Mesendoderm (in vitro differentiated cells): ENCODE data around the gene A1BG.

Source experiments
- DNase-seq: peaks from one replicate; pipeline ENCODE4 v3.0.0; 2013
- H2AK5ac ChIP-seq: 2 replicates; pipeline ENCODE4 v1.6.1; 2013; ENCODE audit warnings: low read length, inconsistent platforms
- H2BK120ac ChIP-seq: 2 replicates; pipeline ENCODE4 v1.6.1; 2013; ENCODE audit warnings: low read depth, mild to moderate bottlenecking, low read length, moderate library complexity, mixed read lengths
- H2BK15ac ChIP-seq: replicated peaks from 2 replicates; pipeline ENCODE4 v1.6.1; 2013; ENCODE audit warnings: low read depth, mild to moderate bottlenecking, moderate library complexity
- H2BK5ac ChIP-seq: 2 replicates; pipeline ENCODE4 v1.6.1; 2013; ENCODE audit warnings: low read length, inconsistent platforms
- H3K18ac ChIP-seq: 2 replicates; pipeline ENCODE4 v1.6.1; 2013; ENCODE audit warnings: mild to moderate bottlenecking, low read length, mixed read lengths
- H3K23ac ChIP-seq: one replicate; pipeline ENCODE4 v1.6.1; 2013; ENCODE audit warnings: low read length
- H3K27ac ChIP-seq: 2 replicates; pipeline ENCODE4 v1.5.1; 2013; ENCODE audit warnings: low read depth, mild to moderate bottlenecking, inconsistent platforms, low read length, moderate library complexity
- H3K27me3 ChIP-seq: 2 replicates; pipeline ENCODE4 v1.6.1; 2013; ENCODE audit warnings: low read length, control low read depth, mild to moderate bottlenecking, inconsistent platforms; ENCODE audit not compliant: insufficient read depth, poor library complexity
- H3K36me3 ChIP-seq: 2 replicates; pipeline ENCODE4 v1.6.1; 2013; ENCODE audit warnings: low read length, inconsistent platforms; ENCODE audit not compliant: control insufficient read depth, insufficient read depth
- H3K4ac ChIP-seq: one replicate; pipeline ENCODE4 v1.6.1; 2013; ENCODE audit warnings: low read depth, mild to moderate bottlenecking, low read length, moderate library complexity
- H3K4me1 ChIP-seq: 2 replicates; pipeline ENCODE4 v1.6.1; 2013; ENCODE audit warnings: low read depth, low read length, inconsistent platforms; ENCODE audit not compliant: control insufficient read depth
- H3K4me2 ChIP-seq: 2 replicates; pipeline ENCODE4 v1.6.1; 2013; ENCODE audit warnings: low read length
- H3K4me3 ChIP-seq: 2 replicates; pipeline ENCODE4 v1.5.1; 2013; ENCODE audit warnings: mild to moderate bottlenecking, low read length
- H3K56ac ChIP-seq: one replicate; pipeline ENCODE4 v1.6.1; 2013; ENCODE audit warnings: low read length
- H3K79me1 ChIP-seq: 2 replicates; pipeline ENCODE4 v1.6.1; 2013; ENCODE audit warnings: low read length, inconsistent platforms
- H3K79me2 ChIP-seq: 2 replicates; pipeline ENCODE4 v1.6.1; 2013; ENCODE audit warnings: mild to moderate bottlenecking, low read length; ENCODE audit not compliant: control insufficient read depth, insufficient read depth
- H3K9ac ChIP-seq: 2 replicates; pipeline ENCODE4 v1.6.1; 2013; ENCODE audit warnings: low read length, inconsistent platforms
- H4K5ac ChIP-seq: one replicate; pipeline ENCODE4 v1.6.1; 2013; ENCODE audit warnings: low read length
- H4K8ac ChIP-seq: one replicate; pipeline ENCODE4 v1.6.1; 2013; ENCODE audit warnings: low read depth, mild to moderate bottlenecking, control low read depth, low read length, moderate library complexity
- WGBS: extraction: QIAGEN DNeasy Blood & Tissue Kit; methylation state at CpG from one replicate; pipeline ENCODE4 v1.1.7; 2013; ENCODE audit warnings: low lambda C conversion rate, missing lambda C conversion rate; ENCODE audit not compliant: insufficient coverage; ENCODE audit errors: extremely low coverage; 5-methylcytosine and 5-hydroxymethylcytosine counted together

A1BG gene

GRCh38 chr19:58366585-58367430 lies 13.5 kb upstream of the A1BG start:
- H3K4ac ChIP-seq, result no peak overlapping the region
- no CpG with 5 or more reads among the region's 32 CpGs for WGBS
- H3K27ac ChIP-seq, result no peak overlapping the region
- no peak overlapping the region for H4K8ac ChIP-seq
- H2BK5ac ChIP-seq, result no peak overlapping the region
- no peak overlapping the region for H3K9ac ChIP-seq
- no peak overlapping the region for H3K4me2 ChIP-seq
- H3K36me3 ChIP-seq, result no peaks in the 10 kb centered on the region
- DNase-seq, result peak; percentile 34
- H3K4me1 ChIP-seq, result no peaks in the 10 kb centered on the region
- no peak overlapping the region for H2BK15ac ChIP-seq
- no peak overlapping the region for H3K4me3 ChIP-seq
- no peak overlapping the region for H4K5ac ChIP-seq
- no peaks in the 10 kb centered on the region for H3K79me1 ChIP-seq
- no peak overlapping the region for H2AK5ac ChIP-seq
- no peak overlapping the region for H3K56ac ChIP-seq
- no peaks in the 10 kb centered on the region for H3K27me3 ChIP-seq
- no peak overlapping the region for H3K18ac ChIP-seq
- no peak overlapping the region for H3K23ac ChIP-seq
- H3K79me2 ChIP-seq, result no peaks in the 10 kb centered on the region
- no peak overlapping the region for H2BK120ac ChIP-seq

GRCh38 chr19:58364146-58364545 lies 10.9 kb upstream of the A1BG start:
- no peak overlapping the region for H3K27ac ChIP-seq

GRCh38 chr19:58362272-58362994 lies 9.1 kb upstream of the A1BG start, which contains the start of gene ZNF497:
ZNF497 (minus strand) TSS chr19:58362751; CDS start chr19:58357635, 5,116 bp downstream.
- DNase-seq, result peak; percentile 98
- peak within 1 kb of the TSS; percentile 91 for H3K23ac ChIP-seq
- H4K8ac ChIP-seq, result peak within 1 kb of the TSS; percentile 82
- peak within 1 kb of the TSS; percentile 98 for H4K5ac ChIP-seq
- H2AK5ac ChIP-seq, result peak within 1 kb of the TSS; percentile 17
- H3K27ac ChIP-seq, result peak within 1 kb of the TSS; percentile 87
- H3K79me2 ChIP-seq, result no peaks in the 10 kb centered on the region
- WGBS, result no CpG with 5 or more reads among the region's 74 CpGs
- H3K27me3 ChIP-seq, result no peaks in the 10 kb centered on the region
- no peak within 1 kb of the TSS for H2BK120ac ChIP-seq
- no peaks in the 10 kb centered on the region for H3K79me1 ChIP-seq
- H3K36me3 ChIP-seq, result no peaks in the 10 kb centered on the region
- peak within 1 kb of the TSS; percentile 80 for H3K9ac ChIP-seq
- peak within 1 kb of the TSS; percentile 12 for H2BK5ac ChIP-seq
- peak within 1 kb of the TSS; percentile 98 for H3K4me3 ChIP-seq
- H2BK15ac ChIP-seq, result no peak within 1 kb of the TSS
- H3K4ac ChIP-seq, result no peak within 1 kb of the TSS
- H3K18ac ChIP-seq, result peak within 1 kb of the TSS; percentile 69
- no peaks in the 10 kb centered on the region for H3K4me1 ChIP-seq
- peak within 1 kb of the TSS; percentile 99 for H3K56ac ChIP-seq
- H3K4me2 ChIP-seq, result peak within 1 kb of the TSS; percentile 92

More at GRCh38 chr19:58364146-58364545, 10.9 kb upstream of the A1BG start:
- Histone ChIP-seq H2AK5ac (no peak overlapping the region), H3K4me1 (no peaks in the 10 kb centered on the region), H2BK120ac (no peak overlapping the region), H4K8ac (no peak overlapping the region), H3K56ac (no peak overlapping the region), H2BK5ac (no peak overlapping the region), H3K36me3 (no peaks in the 10 kb centered on the region), H3K9ac (no peak overlapping the region), H3K23ac (no peak overlapping the region), H3K4me2 (no peak overlapping the region), H4K5ac (no peak overlapping the region), H3K79me2 (no peaks in the 10 kb centered on the region), H3K18ac (no peak overlapping the region), H3K79me1 (no peaks in the 10 kb centered on the region), H3K4ac (no peak overlapping the region), H3K4me3 (no peak overlapping the region), H2BK15ac (no peak overlapping the region), H3K27me3 (no peaks in the 10 kb centered on the region)
- no peak for DNase-seq
- no CpG with 5 or more reads among the region's 5 CpGs for WGBS

- Histone ChIP-seq H3K27me3 (no peaks in the 10 kb centered on the region), H3K56ac (peak overlapping the region; percentile 99), H3K4me2 (peak overlapping the region; percentile 92), H3K79me2 (no peaks in the 10 kb centered on the region), H3K4ac (no peak overlapping the region), H3K4me3 (peak overlapping the region; percentile 98), H3K23ac (peak overlapping the region; percentile 91), H3K27ac (peak overlapping the region; percentile 87), H2BK120ac (no peak overlapping the region), H4K8ac (peak overlapping the region; percentile 82), H4K5ac (no peak overlapping the region), H2AK5ac (peak overlapping the region; percentile 17), H3K9ac (peak overlapping the region; percentile 80), H2BK15ac (no peak overlapping the region), H3K4me1 (no peaks in the 10 kb centered on the region), H2BK5ac (peak overlapping the region; percentile 12), H3K79me1 (no peaks in the 10 kb centered on the region), H3K18ac (no peak overlapping the region), H3K36me3 (no peaks in the 10 kb centered on the region)
- no CpG with 5 or more reads among the region's 28 CpGs for WGBS
- DNase-seq, result peak; percentile 80
Observed at GRCh38 chr19:58361900-58362271, 8.6 kb upstream of the A1BG start.

GRCh38 chr19:58357481-58358145 lies 4.3 kb upstream of the A1BG start:
- H3K9ac ChIP-seq, result no peak overlapping the region

More at GRCh38 chr19:58357481-58358145, 4.3 kb upstream of the A1BG start:
- WGBS, result no CpG with 5 or more reads among the region's 19 CpGs
- Histone ChIP-seq H3K4me2 (no peak overlapping the region), H4K8ac (no peak overlapping the region), H2AK5ac (no peak overlapping the region), H3K18ac (no peak overlapping the region), H3K79me1 (no peaks in the 10 kb centered on the region), H3K4me1 (no peaks in the 10 kb centered on the region), H3K56ac (peak overlapping the region; percentile 25), H3K4ac (no peak overlapping the region), H3K27me3 (no peaks in the 10 kb centered on the region), H2BK15ac (no peak overlapping the region), H3K79me2 (no peaks in the 10 kb centered on the region), H3K4me3 (no peak overlapping the region), H3K36me3 (no peaks in the 10 kb centered on the region), H3K27ac (no peak overlapping the region), H2BK120ac (no peak overlapping the region), H2BK5ac (no peak overlapping the region), H4K5ac (no peak overlapping the region), H3K23ac (no peak overlapping the region)
- no peak for DNase-seq
